Stimulated activated CD4-positive, alpha-beta T cell treated with anti-CD3 and anti-CD28 coated beads, Interleukin-12 subunit alpha, Interleukin-12 subunit beta, amount 100 ng/mL, for 4 hours (primary cell): ENCODE data around the gene MMRN1.

ENCODE experiments used
- DNase-seq: peaks from one replicate; pipeline ENCODE4 v3.0.0-alpha.2; 2020

The MMRN1 gene

GRCh38 chr4:89894649-89895550 is at the start of gene MMRN1:
Gene MMRN1 (plus strand): TSS chr4:89894854. CDS start chr4:89894972, 118 bp downstream.
- DNase-seq = no peak

- no peak for DNase-seq
Observed at GRCh38 chr4:89847571-89848325, 46.9 kb upstream of the MMRN1 start.

- DNase-seq = no peak
Observed at GRCh38 chr4:89855236-89855635, 39.4 kb upstream of the MMRN1 start.

GRCh38 chr4:89860971-89861370 is 33.7 kb upstream of the MMRN1 start:
- no peak for DNase-seq

GRCh38 chr4:89863533-89863932 is 31.1 kb upstream of the MMRN1 start:
- no peak for DNase-seq

GRCh38 chr4:89868276-89868675 is 26.4 kb upstream of the MMRN1 start:
- DNase-seq = no peak

GRCh38 chr4:89868999-89869589 is 25.6 kb upstream of the MMRN1 start:
- no peak for DNase-seq

GRCh38 chr4:89871211-89871610 is 23.4 kb upstream of the MMRN1 start:
- no peak for DNase-seq

GRCh38 chr4:89876548-89876947 is 18.1 kb upstream of the MMRN1 start:
- DNase-seq = no peak

- DNase-seq = no peak
Observed at GRCh38 chr4:89878611-89879010, 16.0 kb upstream of the MMRN1 start.

- DNase-seq = no peak
Observed at GRCh38 chr4:89879215-89879614, 15.4 kb upstream of the MMRN1 start.

- DNase-seq = no peak
Observed at GRCh38 chr4:89889289-89889688, 5.4 kb upstream of the MMRN1 start.

- DNase-seq = no peak
Observed at GRCh38 chr4:89897867-89898266, 3.2 kb downstream of the MMRN1 start.

- no peak for DNase-seq
Observed at GRCh38 chr4:89898304-89898716, 3.7 kb downstream of the MMRN1 start.

- DNase-seq = no peak
Observed at GRCh38 chr4:89899152-89899551, 4.5 kb downstream of the MMRN1 start.

GRCh38 chr4:89899854-89900253 is 5.2 kb downstream of the MMRN1 start:
- no peak for DNase-seq

- DNase-seq = peak; percentile 36
Observed at GRCh38 chr4:89901808-89902431, 7.3 kb downstream of the MMRN1 start.

GRCh38 chr4:89904524-89904923 is 9.9 kb downstream of the MMRN1 start:
- DNase-seq = no peak

GRCh38 chr4:89906316-89906715 is 11.7 kb downstream of the MMRN1 start:
- DNase-seq = no peak

- DNase-seq = no peak
Observed at GRCh38 chr4:89906777-89907521, 12.3 kb downstream of the MMRN1 start.

GRCh38 chr4:89909889-89910288 is 15.2 kb downstream of the MMRN1 start:
- DNase-seq = no peak

- DNase-seq = no peak
Observed at GRCh38 chr4:89913623-89914022, 19.0 kb downstream of the MMRN1 start.
